K562 (cell line): ENCODE measurements around the gene ASS1. TPM values are rescaled to one million over a fixed set of nuclear protein-coding genes. Genes with fewer than 3 reads are reported as not detected.

Experiments used
- ADNP ChIP-seq: fragments of 200-800 bp; sonication (Bioruptor generic); IDR thresholded peaks from 2 replicates; pipeline ENCODE4 v1.6.1; 2016; ENCODE audit warnings: missing genetic modification characterization, missing compliant biosample characterization
- ASH1L ChIP-seq: fragments of 450-650 bp; IDR thresholded peaks from 2 replicates; pipeline ENCODE4 v1.6.1; 2018; ENCODE audit warnings: borderline replicate concordance, mild to moderate bottlenecking, low read depth; ENCODE audit not compliant: partially characterized antibody
- CTCF ChIP-seq, 3 experiments: IDR thresholded peaks in 2 of 3; conservative IDR thresholded peaks in 1 of 3; 2 replicates each; pipeline ENCODE4 v1.5.1; 2011 to 2012; ENCODE audit warnings: low read length in 3 of 3, mild to moderate bottlenecking in 3 of 3, control low read depth in 2 of 3, improper control_type of control experiment in 1 of 3, inconsistent platforms in 1 of 3, low read depth in 1 of 3, mixed read lengths in 1 of 3, moderate library complexity in 1 of 3; ENCODE audit not compliant: insufficient read depth in 2 of 3
- E2F5 ChIP-seq: sonication (generic); formaldehyde crosslinking; IDR thresholded peaks from 2 replicates; pipeline ENCODE4 v1.8.0; 2022; ENCODE audit warnings: mild to moderate bottlenecking, missing genetic modification reagents
- E4F1 ChIP-seq: fragments of 250-450 bp; sonication (Bioruptor Pico); IDR thresholded peaks from 2 replicates; pipeline ENCODE4 v1.5.0; 2021; ENCODE audit warnings: mild to moderate bottlenecking, borderline replicate concordance
- ETS2 ChIP-seq: IDR thresholded peaks from 2 replicates; pipeline ENCODE4 v1.6.1; 2016; ENCODE audit warnings: borderline replicate concordance, missing genetic modification characterization, mild to moderate bottlenecking, moderate library complexity, missing compliant biosample characterization; ENCODE audit not compliant: poor library complexity, severe bottlenecking
- FOXJ3 ChIP-seq: sonication (generic); formaldehyde crosslinking; IDR thresholded peaks from 2 replicates; pipeline ENCODE4 v1.4.0; 2020; ENCODE audit warnings: mild to moderate bottlenecking, missing genetic modification reagents
- HDGF ChIP-seq: fragments of 450-650 bp; IDR thresholded peaks from 2 replicates; pipeline ENCODE4 v1.6.1; 2016
- KHSRP ChIP-seq: fragments of 450-650 bp; IDR thresholded peaks from 2 replicates; pipeline ENCODE4 v1.6.1; 2017
- POLR2AphosphoS2 ChIP-seq: IDR thresholded peaks from 2 replicates; pipeline ENCODE4 v1.6.1; 2012; ENCODE audit warnings: low read length, improper control_type of control experiment
- POU5F1 ChIP-seq: fragments of 150-350 bp; IDR thresholded peaks from 2 replicates; pipeline ENCODE4 v1.6.1; 2014; ENCODE audit warnings: borderline replicate concordance, low read length, low read depth, mild to moderate bottlenecking; ENCODE audit not compliant: partially characterized antibody
- PRMT5 ChIP-seq: sonication (generic); formaldehyde crosslinking; IDR thresholded peaks from 2 replicates; pipeline ENCODE4 v1.5.0; 2020; ENCODE audit warnings: missing genetic modification reagents
- PYGO2 ChIP-seq: fragments of 450-650 bp; IDR thresholded peaks from 2 replicates; pipeline ENCODE4 v1.6.1; 2016; ENCODE audit warnings: mild to moderate bottlenecking, missing genetic modification characterization, moderate library complexity, missing compliant biosample characterization
- RBM25 ChIP-seq: fragments of 200-400 bp; formaldehyde crosslinking; IDR thresholded peaks from 2 replicates; pipeline ENCODE4 v1.6.1; 2018; ENCODE audit warnings: low read length, low read depth, moderate library complexity; ENCODE audit not compliant: severe bottlenecking
- SMARCA5 ChIP-seq: fragments of 450-650 bp; IDR thresholded peaks from 2 replicates; pipeline ENCODE4 v1.6.1; 2016
- STAT6 ChIP-seq: sonication (generic); formaldehyde crosslinking; IDR thresholded peaks from 2 replicates; pipeline ENCODE4 v1.8.1; 2023; ENCODE audit warnings: mild to moderate bottlenecking, missing genetic modification reagents
- ZBTB9 ChIP-seq: fragments of 450-650 bp; formaldehyde crosslinking; IDR thresholded peaks from 2 replicates; pipeline ENCODE4 v1.4.0; 2020; ENCODE audit warnings: mild to moderate bottlenecking, moderate library complexity
- ZNF146 ChIP-seq: IDR thresholded peaks from one replicate; pipeline ENCODE4 v1.6.1; 2018; ENCODE audit warnings: missing compliant biosample characterization; ENCODE audit not compliant: unreplicated experiment
- ZNF431 ChIP-seq: sonication (generic); formaldehyde crosslinking; IDR thresholded peaks from 2 replicates; pipeline ENCODE4 v1.8.0; 2022; ENCODE audit warnings: mild to moderate bottlenecking, missing genetic modification reagents
- polyA plus RNA-seq, 8 experiments: library from polyadenylated mRNA; depleted of rRNA in 4 of 8; stranded (reverse) in 5 of 8; unstranded in 3 of 8; fragments of >200 nt; fragmentation: Nextera tagmentation in 2 of 8; fragmentation: Illumina TruSeq in 1 of 8; extraction: Ambion mirVana in 2 of 8; extraction: Trizol in 1 of 8; gene quantifications; 2 replicates each; pipeline versions ENCODE4 v1.2.1 to v1.2.3, GENCODE V29; 2011 to 2014; ENCODE audit warnings: inconsistent platforms in 1 of 8, missing spikeins in 1 of 8
- total RNA-seq, 7 experiments: library from RNA; depleted of rRNA in 6 of 7; stranded (reverse); fragments of >200 nt in 6 of 7; fragmentation: Illumina TruSeq in 2 of 7; extraction: Trizol in 2 of 7; gene quantifications; 2 replicates each; pipeline versions ENCODE4 v1.2.1 to v1.2.3, GENCODE V29; 2011 to 2021; ENCODE audit warnings: low replicate concordance in 1 of 7

The ASS1 gene
- total and polyA plus RNA-seq, 9 of the 15 experiments (the other 6 are each of a cell fraction or from before 2014, with no cell fraction given), result 1.5 to 5.7 (median 3.7) TPM

GRCh38 chr9:130541533-130541932, 96.8 kb downstream of the ASS1 start (continued):
- TF ChIP-seq CTCF (IDR thresholded peaks at IDR 0.05 in 2 of 3, conservative IDR thresholded peaks at IDR 0.05 in 1 of 3; ENCODE audit: insufficient read depth in 2 of 3, low read depth in 1 of 3, low read length in 3 of 3) (no peak), E2F5 (CRISPR knock-in tag) (no peak), POU5F1 (no peak), POLR2AphosphoS2 (no peak), STAT6 (no peak), ZBTB9 (CRISPR knock-in tag) (no peak), FOXJ3 (CRISPR knock-in tag) (no peak), ASH1L (no peak), KHSRP (no peak), RBM25 (peak; percentile 74), PYGO2 (tag) (no peak), ADNP (tag) (peak; percentile 58; the same call in 1 of the 2 replicates), ETS2 (tag) (no peak), PRMT5 (no peak), SMARCA5 (0 out of 2 replicates have a peak, but pooled peaks have one; percentile 18), ZNF146 (CRISPR knock-in tag) (no peak), ZNF431 (no peak), E4F1 (CRISPR knock-in tag) (no peak), HDGF (no peak)
